NCI-H748 treated with DMSO at 0.1 percent for 48 hours (cell line): Measurements from ENCODE around the gene RDH13.

Source experiments
- DNase-seq: peaks from one replicate; lab custom pipeline; 2025; lab: John Stamatoyannopoulos, UW

The RDH13 gene

DNA sequence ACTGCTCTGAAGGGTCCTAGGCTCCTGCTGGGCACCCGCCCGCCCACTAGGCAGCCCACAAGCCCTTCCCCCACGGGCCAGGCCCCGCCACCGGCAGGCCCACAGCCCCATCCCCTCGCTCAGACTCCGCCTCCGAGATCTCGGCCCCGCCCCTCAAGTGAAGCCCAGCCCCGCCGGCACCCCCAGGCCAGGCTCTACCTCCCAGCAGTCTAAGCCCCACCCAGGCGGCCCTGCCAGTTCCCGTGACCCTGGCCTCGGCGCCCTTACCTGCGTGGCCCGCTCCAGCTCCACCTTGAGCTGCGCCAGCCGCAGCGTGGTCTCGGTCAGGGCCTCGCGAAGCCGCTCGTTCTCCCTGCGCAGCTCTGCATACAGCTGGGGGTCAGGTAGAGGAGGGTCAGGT lies 29.0 kb upstream of the RDH13 start:
- DNase-seq: no peak

- DNase-seq: no peak
Measured at GRCh38 chr19:55091126-55091910, 28.4 kb upstream of the RDH13 start.

DNA sequence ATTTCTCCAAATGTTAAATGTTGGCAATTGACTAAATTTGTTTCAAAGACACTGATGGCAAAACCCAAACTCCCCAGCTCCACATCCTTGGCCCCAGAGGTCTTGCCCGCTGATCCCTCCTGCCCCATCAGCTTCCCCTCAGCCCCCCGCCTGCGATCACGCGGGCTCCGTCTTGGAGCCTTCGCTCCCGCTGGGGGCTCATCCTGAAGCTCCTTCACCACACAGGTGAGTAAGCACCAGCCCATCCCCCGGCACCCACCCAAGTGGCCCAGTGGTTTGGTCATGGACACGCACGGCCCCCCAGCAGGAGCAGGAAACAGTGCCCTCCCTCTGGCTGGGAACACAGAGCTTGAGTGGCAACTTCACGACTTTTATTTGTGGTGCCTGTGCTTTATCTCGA lies 27.6 kb upstream of the RDH13 start:
- no peak for DNase-seq

DNA sequence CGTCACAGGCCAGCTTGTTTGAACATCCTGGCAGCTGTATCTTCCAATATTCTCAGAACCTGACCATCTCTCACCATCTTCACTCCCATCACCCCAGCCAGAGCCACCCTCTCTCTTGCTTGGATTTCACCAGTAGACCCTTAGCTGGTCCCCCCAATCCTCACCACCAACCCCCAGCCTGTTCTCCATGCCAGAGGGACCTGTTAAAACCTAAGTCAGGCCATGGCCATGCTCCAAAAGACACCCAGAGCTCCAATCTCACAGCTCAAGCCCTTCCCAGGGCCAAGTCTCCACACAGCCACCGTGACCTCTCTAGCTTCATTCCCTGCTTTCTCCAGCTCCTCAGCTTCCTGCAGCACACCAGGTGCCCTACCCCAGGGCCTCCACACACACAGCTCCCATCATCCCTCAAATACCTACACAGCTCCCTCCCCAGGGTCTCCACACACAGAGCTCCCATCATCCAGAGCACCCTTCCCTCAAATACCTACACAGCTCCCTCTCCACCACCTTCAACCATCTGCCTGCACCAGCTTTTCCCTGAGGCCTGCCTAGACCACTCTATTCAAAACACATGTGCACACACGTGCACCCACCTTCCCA lies 26.5 kb upstream of the RDH13 start:
- no peak for DNase-seq

- DNase-seq: peak; percentile 25
Measured at GRCh38 chr19:55088543-55089341, 25.8 kb upstream of the RDH13 start.

GRCh38 chr19:55088021-55088451 lies 25.1 kb upstream of the RDH13 start:
- no peak for DNase-seq

- no peak for DNase-seq
Measured at GRCh38 chr19:55087542-55087901, 24.6 kb upstream of the RDH13 start.

DNA sequence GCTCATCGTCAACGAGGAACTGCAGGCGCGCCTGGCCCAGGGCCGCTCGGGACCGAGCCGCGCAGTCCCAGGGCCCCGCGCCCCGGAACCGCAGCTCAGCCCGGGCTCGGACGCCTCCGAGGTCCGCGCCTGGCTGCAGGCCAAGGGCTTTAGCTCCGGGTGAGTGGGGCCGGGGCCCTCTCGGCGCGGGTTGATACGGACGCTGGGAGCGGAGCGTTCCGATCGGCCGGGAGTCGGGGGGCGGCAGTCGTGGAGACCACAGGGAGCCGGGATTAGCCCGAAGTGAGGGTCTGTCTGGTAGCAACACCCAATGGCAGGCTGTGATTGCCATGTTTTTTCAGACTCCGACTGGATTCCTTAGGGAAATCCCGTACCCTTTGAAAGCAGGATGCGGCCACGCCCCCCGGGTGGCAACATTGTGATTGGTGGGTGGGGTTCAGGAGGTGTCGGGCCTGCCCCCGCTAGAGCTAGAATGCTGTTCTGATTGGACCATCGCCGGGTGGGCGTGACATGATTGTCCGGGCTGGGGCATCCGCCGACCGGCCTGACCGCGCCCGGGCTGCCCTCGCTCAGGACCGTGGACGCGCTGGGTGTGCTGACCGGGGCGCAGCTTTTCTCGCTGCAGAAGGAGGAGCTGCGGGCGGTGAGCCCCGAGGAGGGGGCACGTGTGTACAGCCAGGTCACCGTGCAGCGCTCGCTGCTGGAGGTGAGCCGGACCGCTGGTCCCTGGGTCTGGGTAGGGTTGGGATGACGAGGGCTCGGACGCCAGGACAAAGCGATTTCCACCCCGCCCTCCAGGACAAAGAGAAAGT lies 24.0 kb upstream of the RDH13 start:
- DNase-seq: peak; percentile 95

DNA sequence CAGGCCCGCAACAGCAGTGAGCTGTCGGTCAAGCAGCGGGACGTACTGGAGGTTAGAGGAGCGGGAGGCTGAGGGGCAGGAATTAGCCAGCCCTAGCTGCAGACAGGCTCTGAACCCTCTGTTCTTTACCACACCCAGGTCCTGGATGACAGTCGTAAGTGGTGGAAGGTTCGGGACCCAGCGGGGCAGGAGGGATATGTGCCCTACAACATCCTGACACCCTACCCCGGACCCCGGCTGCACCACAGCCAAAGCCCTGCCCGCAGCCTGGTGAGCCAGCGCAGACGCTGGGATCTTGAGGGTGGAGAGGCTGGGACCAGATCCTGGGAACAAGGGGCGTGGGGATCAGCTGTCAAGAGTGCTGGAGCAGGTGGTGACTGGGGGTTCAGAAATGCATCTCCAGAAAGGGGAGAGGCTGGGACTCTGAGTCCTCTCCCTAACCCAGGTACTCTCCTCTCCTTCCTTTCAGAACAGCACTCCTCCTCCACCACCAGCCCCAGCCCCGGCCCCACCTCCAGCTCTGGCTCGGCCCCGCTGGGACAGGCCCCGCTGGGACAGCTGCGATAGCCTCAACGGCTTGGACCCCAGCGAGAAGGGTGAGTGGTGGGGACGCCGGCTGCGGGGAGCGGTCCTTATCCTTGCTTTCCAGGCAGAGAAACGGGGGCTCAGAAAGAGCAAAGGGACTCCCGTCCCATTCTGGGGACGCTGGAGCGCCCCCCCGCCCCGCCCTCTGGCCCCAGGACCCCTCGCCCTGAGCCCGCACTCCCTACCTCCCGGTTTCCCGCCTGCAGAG lies 23.2 kb upstream of the RDH13 start:
- DNase-seq: no peak

- DNase-seq: no peak
Measured at GRCh38 chr19:55084416-55084815, 21.5 kb upstream of the RDH13 start.

DNA sequence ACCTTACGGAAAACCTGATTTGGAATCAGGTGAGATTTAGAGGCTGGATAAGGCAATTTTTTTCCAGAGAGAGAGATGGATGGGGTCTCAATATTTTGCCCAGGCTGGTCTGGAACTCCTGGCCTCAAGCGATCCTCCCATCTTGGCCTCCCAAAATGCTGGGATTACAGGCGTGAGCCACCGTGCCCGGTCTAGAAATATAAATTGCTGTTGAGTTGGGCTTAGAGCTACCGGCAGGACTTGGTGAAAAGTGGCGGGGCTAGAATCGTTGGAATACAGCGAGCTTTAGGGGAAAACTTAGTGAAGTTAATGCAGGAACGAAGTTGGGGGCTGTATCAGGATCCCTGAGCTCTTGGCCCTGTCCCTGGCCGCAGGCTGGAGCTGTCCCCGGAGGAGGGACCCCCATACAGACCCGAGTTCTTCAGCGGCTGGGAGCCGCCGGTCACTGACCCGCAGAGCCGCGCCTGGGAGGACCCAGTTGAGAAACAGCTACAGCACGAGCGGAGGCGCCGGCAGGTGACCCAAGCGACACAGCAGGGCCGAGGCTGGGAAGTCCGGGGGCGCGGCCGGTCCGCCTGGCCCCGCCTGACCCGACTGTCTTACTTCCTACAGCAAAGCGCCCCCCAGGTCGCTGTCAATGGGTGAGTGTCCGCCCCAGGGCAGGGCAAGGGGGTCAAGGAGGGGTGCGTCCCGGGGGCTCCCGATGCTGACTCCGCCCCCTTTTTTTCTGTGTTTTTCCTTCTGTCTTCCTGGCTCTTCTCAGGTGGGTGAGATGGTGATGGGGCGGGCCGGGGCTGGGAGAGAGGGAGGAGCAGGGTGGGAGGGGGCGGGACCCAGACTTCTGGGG lies 20.3 kb upstream of the RDH13 start:
- DNase-seq: no peak

GRCh38 chr19:55082020-55082851 lies 19.3 kb upstream of the RDH13 start:
- peak; percentile 58 for DNase-seq

DNA sequence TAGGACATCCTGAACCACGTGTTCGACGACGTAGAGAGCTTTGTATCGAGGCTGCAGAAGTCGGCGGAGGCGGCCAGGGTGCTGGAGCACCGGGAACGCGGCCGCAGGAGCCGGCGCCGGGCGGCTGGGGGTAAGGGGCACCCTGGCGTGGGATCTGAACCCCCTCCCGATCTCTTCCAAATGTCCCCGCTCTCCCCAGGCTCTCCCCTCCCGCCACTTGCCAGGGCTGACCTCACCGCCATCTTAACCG lies 18.7 kb upstream of the RDH13 start:
- DNase-seq: no peak

- DNase-seq: peak; percentile 83
Measured at GRCh38 chr19:55080968-55081769, 18.2 kb upstream of the RDH13 start.

- DNase-seq: peak; percentile 84
Measured at GRCh38 chr19:55080121-55080967, 17.4 kb upstream of the RDH13 start.

DNA sequence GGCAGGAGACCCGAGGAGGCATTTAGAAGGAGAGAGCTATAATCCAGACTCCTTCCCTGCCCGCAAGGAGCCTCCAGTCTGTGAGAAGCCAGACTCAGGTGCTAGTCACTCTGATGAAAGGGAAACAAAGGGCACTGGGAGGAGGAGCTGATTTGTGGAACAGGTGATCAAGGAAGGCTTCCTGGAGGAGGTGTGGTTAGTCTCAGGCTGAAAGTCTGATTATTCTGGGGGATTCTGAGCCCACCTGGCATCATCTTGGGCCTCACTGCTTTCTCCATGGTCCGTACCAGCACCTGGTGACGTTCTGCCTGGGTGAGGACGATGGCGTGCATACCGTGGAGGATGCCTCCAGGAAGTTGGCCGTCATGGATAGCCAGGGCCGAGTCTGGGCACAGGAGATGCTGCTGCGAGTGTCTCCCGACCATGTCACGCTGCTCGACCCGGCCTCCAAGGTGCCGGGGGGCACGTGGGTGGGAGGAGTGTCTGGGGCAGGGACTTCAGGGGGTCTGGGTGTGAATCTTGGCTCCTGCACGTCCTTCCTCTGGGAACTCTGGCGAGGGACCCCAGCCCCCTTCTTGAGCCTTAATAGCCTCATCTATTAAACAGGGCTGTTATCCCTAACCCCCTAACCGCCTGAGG lies 16.6 kb upstream of the RDH13 start:
- DNase-seq: no peak

GRCh38 chr19:55078996-55079395 lies 16.0 kb upstream of the RDH13 start:
- DNase-seq: no peak

GRCh38 chr19:55077106-55077505 lies 14.2 kb upstream of the RDH13 start:
- DNase-seq: no peak
